ENCODE results near the gene BRD7. TPM values are rescaled to one million over a fixed set of nuclear protein-coding genes. Genes with fewer than 3 reads are reported as not detected.

Gene BRD7
- total and polyA plus RNA-seq, 2 experiments from 2014 or later = 51.2 to 51.3 TPM

DNA sequence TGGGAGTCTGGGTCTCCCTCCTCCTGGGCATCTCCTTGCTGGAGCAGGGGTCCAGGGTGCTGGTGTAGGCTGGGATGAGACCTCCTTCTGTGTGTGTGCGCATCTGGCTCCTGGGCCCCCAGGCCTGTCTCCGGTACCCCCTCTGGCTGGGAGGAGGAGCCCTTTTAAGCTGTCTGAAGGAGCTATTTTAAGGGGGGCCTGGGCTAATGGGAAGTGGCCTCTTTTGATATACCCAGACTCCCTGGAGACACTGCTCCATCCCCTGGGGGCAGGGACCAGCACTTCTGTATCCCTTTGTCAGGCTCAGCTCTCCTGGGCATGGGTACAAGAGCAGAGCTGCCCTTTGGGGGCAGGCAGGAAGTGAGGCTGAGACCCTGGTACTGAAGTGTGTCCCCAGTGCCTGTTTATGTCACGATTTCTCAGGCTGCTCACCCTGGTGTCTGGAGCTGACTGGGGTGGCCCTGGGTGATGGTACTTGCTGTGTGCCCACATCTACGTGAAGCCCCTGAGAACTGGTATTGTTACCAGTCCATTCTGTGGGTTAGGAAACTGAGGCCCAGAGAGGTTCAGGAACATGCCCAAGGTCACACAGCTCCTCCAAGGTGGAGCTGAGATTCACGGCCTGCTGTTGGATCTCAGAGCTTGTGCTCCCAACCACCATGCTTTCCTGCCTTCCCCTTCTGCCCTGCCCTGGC is 96.0 kb downstream of the BRD7 start:
- H3K9me3 ChIP-seq (ENCODE audit: low read depth) = no peaks in the 10 kb centered on the region
- H3K27ac ChIP-seq = no peak overlapping the region
- H3K4me2 ChIP-seq = no peak overlapping the region
- 91% methylated on average over 5 of the region's 5 CpGs for WGBS (ENCODE audit: low lambda C conversion rate, missing lambda C conversion rate)
- H3K9me2 ChIP-seq (replicated peaks; ENCODE audit: insufficient read depth) = no peaks in the 10 kb centered on the region
- H3K27me3 ChIP-seq = no peaks in the 10 kb centered on the region
- no peaks in the 10 kb centered on the region for H3K79me2 ChIP-seq
- no peaks in the 10 kb centered on the region for H4K20me1 ChIP-seq (ENCODE audit: insufficient read depth, poor library complexity, severe bottlenecking)
- TF ChIP-seq EZH2phosphoT487 (IDR thresholded peaks at IDR 0.05; ENCODE audit: low read depth, severe bottlenecking, unreplicated experiment) (no peak), EZH2 (IDR thresholded peaks at IDR 0.05; ENCODE audit: borderline replicate concordance) (no peak)
- TF ChIP-seq, protein P1, sequence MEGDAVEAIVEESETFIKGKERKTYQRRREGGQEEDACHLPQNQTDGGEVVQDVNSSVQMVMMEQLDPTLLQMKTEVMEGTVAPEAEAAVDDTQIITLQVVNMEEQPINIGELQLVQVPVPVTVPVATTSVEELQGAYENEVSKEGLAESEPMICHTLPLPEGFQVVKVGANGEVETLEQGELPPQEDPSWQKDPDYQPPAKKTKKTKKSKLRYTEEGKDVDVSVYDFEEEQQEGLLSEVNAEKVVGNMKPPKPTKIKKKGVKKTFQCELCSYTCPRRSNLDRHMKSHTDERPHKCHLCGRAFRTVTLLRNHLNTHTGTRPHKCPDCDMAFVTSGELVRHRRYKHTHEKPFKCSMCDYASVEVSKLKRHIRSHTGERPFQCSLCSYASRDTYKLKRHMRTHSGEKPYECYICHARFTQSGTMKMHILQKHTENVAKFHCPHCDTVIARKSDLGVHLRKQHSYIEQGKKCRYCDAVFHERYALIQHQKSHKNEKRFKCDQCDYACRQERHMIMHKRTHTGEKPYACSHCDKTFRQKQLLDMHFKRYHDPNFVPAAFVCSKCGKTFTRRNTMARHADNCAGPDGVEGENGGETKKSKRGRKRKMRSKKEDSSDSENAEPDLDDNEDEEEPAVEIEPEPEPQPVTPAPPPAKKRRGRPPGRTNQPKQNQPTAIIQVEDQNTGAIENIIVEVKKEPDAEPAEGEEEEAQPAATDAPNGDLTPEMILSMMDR (IDR thresholded peaks at IDR 0.05; ENCODE audit: poor library complexity) = no peak
- H3K36me3 ChIP-seq (replicated peaks; ENCODE audit: insufficient read depth, low read depth) = no peaks in the 10 kb centered on the region
- no peak overlapping the region for H3K4me3 ChIP-seq
- no peak overlapping the region for H2AFZ ChIP-seq
- H3K4me1 ChIP-seq (ENCODE audit: insufficient read depth) = no peaks in the 10 kb centered on the region
- DNase-seq (ENCODE audit: low spot score) = no peak

DNA sequence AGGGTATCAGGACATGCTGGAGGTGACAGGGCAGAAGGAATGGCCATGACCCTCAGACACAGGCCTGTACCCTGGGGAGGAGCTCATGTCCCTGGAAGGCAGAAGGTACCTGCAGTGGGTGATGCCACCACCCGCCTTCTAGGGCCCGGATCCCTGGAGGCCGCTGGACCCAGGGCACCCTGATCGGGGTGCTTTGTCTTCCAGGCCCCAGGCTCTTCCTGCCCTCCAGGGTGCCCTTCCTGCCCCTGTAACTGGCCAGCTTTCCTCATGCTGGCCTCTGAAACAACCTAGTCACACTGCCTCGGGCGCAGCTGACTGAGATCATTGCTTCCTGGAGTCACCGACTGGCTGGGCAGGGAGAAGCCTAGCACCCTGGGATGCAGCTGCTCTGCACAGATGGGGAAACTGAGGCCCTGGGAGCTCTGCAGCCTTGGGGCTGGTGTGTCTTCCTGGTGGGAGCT is 96.6 kb downstream of the BRD7 start:
- H3K27ac ChIP-seq = no peak overlapping the region
- no peaks in the 10 kb centered on the region for H3K27me3 ChIP-seq
- H3K79me2 ChIP-seq = no peaks in the 10 kb centered on the region
- no peaks in the 10 kb centered on the region for H3K9me2 ChIP-seq (replicated peaks; ENCODE audit: insufficient read depth)
- H3K4me3 ChIP-seq = no peak overlapping the region
- H3K36me3 ChIP-seq (replicated peaks; ENCODE audit: insufficient read depth, low read depth) = no peaks in the 10 kb centered on the region
- TF ChIP-seq EZH2 (IDR thresholded peaks at IDR 0.05; ENCODE audit: borderline replicate concordance) = no peak
- TF ChIP-seq, protein P1 (IDR thresholded peaks at IDR 0.05; ENCODE audit: poor library complexity) = no peak
- TF ChIP-seq EZH2phosphoT487 (IDR thresholded peaks at IDR 0.05; ENCODE audit: low read depth, severe bottlenecking, unreplicated experiment) = no peak
- H3K4me2 ChIP-seq = no peak overlapping the region
- no peak overlapping the region for H2AFZ ChIP-seq
- H3K9me3 ChIP-seq (ENCODE audit: low read depth) = no peaks in the 10 kb centered on the region
- no peak for DNase-seq (ENCODE audit: low spot score)
- H4K20me1 ChIP-seq (ENCODE audit: insufficient read depth, poor library complexity, severe bottlenecking) = no peaks in the 10 kb centered on the region
- peaks cover 2% of the 10 kb centered on the region for H3K4me1 ChIP-seq (ENCODE audit: insufficient read depth)
- 89% methylated on average over 7 of the region's 7 CpGs for WGBS (ENCODE audit: low lambda C conversion rate, missing lambda C conversion rate)

DNA sequence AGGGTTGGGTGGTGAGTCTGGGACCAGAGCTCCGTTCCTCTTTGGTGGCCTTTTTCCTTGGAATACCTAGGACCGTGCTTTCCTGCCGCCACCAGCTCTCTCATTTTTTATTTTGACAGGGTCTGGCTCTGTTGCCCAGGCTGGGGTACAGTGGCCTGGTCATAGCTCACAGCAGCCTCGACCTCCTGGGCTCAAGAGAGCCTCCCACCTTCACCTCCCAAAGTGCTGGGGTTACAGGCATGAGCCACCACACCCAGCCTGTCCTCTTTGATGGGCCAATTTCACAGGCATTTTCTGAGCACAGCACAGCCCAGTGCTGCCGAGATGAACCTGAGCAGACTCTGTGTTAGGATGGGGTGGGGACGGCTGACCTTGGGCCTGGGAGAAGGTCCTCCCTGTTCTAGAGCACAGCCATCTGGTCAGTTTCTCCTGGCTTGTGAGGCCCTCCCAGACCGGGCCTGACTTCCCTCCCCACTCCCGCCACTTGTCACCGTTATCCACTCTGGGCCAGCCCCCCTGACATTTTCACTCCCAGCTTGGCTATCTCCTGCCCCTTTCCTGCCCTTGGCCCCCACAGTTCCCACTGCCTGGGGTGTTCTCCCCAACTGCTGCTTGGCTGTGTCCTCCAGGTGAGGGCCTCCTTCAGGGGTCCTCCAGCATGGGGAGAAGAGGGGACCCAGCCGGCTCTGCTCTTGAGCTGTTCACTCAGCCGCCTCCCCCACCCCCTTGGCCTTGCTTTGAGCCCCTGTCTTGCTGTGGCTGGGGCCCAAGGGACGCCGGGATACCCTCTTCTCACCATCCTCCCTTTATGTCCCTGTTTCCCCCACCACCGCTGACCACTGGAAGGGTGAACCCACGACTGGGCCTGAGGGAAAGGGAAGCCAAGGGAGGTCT is 97.4 kb downstream of the BRD7 start:
- Histone ChIP-seq H3K4me1 (ENCODE audit: insufficient read depth) (peaks cover 9% of the 10 kb centered on the region), H3K9me3 (ENCODE audit: low read depth) (no peaks in the 10 kb centered on the region), H3K36me3 (replicated peaks; ENCODE audit: insufficient read depth, low read depth) (no peaks in the 10 kb centered on the region), H3K4me3 (no peak overlapping the region), H3K9me2 (replicated peaks; ENCODE audit: insufficient read depth) (no peaks in the 10 kb centered on the region), H3K4me2 (no peak overlapping the region), H2AFZ (no peak overlapping the region), H3K27ac (no peak overlapping the region), H3K79me2 (no peaks in the 10 kb centered on the region), H3K27me3 (no peaks in the 10 kb centered on the region), H4K20me1 (ENCODE audit: insufficient read depth, poor library complexity, severe bottlenecking) (no peaks in the 10 kb centered on the region)
- WGBS (ENCODE audit: low lambda C conversion rate, missing lambda C conversion rate) = 85% methylated on average over 15 of the region's 15 CpGs
- DNase-seq (ENCODE audit: low spot score) = no peak
- TF ChIP-seq EZH2 (IDR thresholded peaks at IDR 0.05; ENCODE audit: borderline replicate concordance) = no peak
- TF ChIP-seq, protein P1 (IDR thresholded peaks at IDR 0.05; ENCODE audit: poor library complexity) = no peak
- no peak for TF ChIP-seq EZH2phosphoT487 (IDR thresholded peaks at IDR 0.05; ENCODE audit: low read depth, severe bottlenecking, unreplicated experiment)
